Esophagus squamous epithelium (tissue), 5 donors: ENCODE data around the gene KLF7. TPM values are rescaled to one million over a fixed set of nuclear protein-coding genes. Genes with fewer than 3 reads are reported as not detected.

ENCODE experiments used
- DNase-seq: peaks from one replicate; lab custom pipeline; 2025; lab: John Stamatoyannopoulos, UW
- H3K27ac ChIP-seq, 4 donors: fragments of 200-600 bp; sonication (generic); one replicate each; pipeline ENCODE4 v1.5.1; 2016 to 2019; ENCODE audit warnings: mild to moderate bottlenecking in 1 of 4
- H3K27me3 ChIP-seq, 4 donors: fragments of 200-600 bp; sonication (generic); 1 replicate in 3 of 4; 2 replicates in 1 of 4; pipeline versions ENCODE4 v1.5.1 to v1.6.0; 2017 to 2021; ENCODE audit warnings: antibody characterized with exemption in 1 of 4
- H3K36me3 ChIP-seq, 3 donors: fragments of 200-600 bp; sonication (generic); one replicate each; pipeline ENCODE4 v1.5.1; 2016 to 2019
- H3K4me1 ChIP-seq, 3 donors: fragments of 200-600 bp; sonication (generic); one replicate each; pipeline ENCODE4 v1.5.1; 2017 to 2019
- H3K4me3 ChIP-seq, 4 donors: fragments of 200-600 bp; sonication (generic); 1 replicate in 3 of 4; 2 replicates in 1 of 4; pipeline ENCODE4 v1.5.1; 2016 to 2019; ENCODE audit warnings: mild to moderate bottlenecking in 2 of 4, moderate library complexity in 1 of 4
- H3K9me3 ChIP-seq, 3 donors: fragments of 200-600 bp; sonication (generic); one replicate each; pipeline ENCODE4 v1.5.1; 2016 to 2019
- CTCF ChIP-seq, 6 experiments: fragments of 450-650 bp in 4 of 6; fragments of 200-600 bp in 2 of 6; sonication (generic) in 2 of 6; IDR thresholded peaks; one replicate each; pipeline ENCODE4 v1.5.1; 2016 to 2019; ENCODE audit warnings: antibody characterized with exemption in 6 of 6, mild to moderate bottlenecking in 4 of 6, moderate library complexity in 4 of 6
- POLR2A ChIP-seq, 4 donors: fragments of 450-650 bp; IDR thresholded peaks; one replicate each; pipeline ENCODE4 v1.6.1; 2017; ENCODE audit warnings: antibody characterized with exemption in 4 of 4, mild to moderate bottlenecking in 4 of 4, moderate library complexity in 3 of 4
- WGBS, 2 donors: methylation state at CpG; one replicate each; pipeline ENCODE4 v1.1.5; 2018; 5-methylcytosine and 5-hydroxymethylcytosine counted together
- intact Hi-C: fragments of 100-400 bp; cut with DNase I; formaldehyde crosslinking; loops from one replicate; pipeline ENCODE4 v1.15.0; 2022
- total RNA-seq, 4 donors: library from RNA; depleted of rRNA; stranded (reverse); fragments of >200 nt; gene quantifications; one replicate each; pipeline ENCODE4 v1.1.0, GENCODE V29; 2016
- donor health status: DM: yes; HTN: yes; CAD: no.

KLF7 gene
- total RNA-seq, 4 donors from 2014 or later = 6.5 to 24.8 (median 15.2) TPM

- TF ChIP-seq POLR2A (IDR thresholded peaks at IDR 0.05) (no peak), CTCF (IDR thresholded peaks at IDR 0.05) (no peak)
- Histone ChIP-seq H3K36me3 (no peaks in the 10 kb centered on the region), H3K27ac (no peak overlapping the region), H3K27me3 (no peaks in the 10 kb centered on the region), H3K4me3 (no peak overlapping the region), H3K4me1 (no peaks in the 10 kb centered on the region), H3K9me3 (peaks cover 0 to 7% (median 7%) of the 10 kb centered on the region in 3 donors)
- DNase-seq = no peak
- intact Hi-C loops = no loop called here
Observed at GRCh38 chr2:207183506-207183905, 17.8 kb upstream of the KLF7 start.

DNA sequence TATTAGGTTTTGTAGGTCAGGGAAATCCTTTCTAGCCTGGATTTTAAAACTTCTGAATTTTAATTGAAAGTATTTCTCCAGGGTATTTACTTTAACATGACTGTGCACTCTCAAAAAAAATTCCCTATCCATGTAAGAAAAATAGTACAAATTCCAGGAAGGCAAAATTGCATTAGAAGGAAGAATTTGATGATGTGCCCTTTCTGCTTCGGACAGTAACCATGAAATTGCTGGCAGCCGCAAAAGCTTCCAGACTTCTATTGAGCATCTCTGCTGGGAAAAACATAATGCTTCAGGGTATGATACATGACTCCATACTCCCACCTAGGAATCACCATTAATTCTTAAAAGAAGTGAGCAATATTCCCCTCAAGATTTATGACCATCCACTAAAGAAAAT, 17.2 kb upstream of the KLF7 start:
- no peak for DNase-seq
- no peaks in the 10 kb centered on the region for H3K36me3 ChIP-seq
- H3K27ac ChIP-seq = no peak overlapping the region
- peaks cover 0 to 7% (median 7%) of the 10 kb centered on the region in 3 donors for H3K9me3 ChIP-seq
- intact Hi-C loops = no loop called here
- TF ChIP-seq CTCF (IDR thresholded peaks at IDR 0.05) = no peak
- TF ChIP-seq POLR2A (IDR thresholded peaks at IDR 0.05) = no peak
- no peak overlapping the region for H3K4me3 ChIP-seq
- H3K27me3 ChIP-seq = no peaks in the 10 kb centered on the region
- H3K4me1 ChIP-seq = no peaks in the 10 kb centered on the region
- WGBS, 2 donors = 57 to 69% methylated on average over 2 of the region's 2 CpGs

DNA sequence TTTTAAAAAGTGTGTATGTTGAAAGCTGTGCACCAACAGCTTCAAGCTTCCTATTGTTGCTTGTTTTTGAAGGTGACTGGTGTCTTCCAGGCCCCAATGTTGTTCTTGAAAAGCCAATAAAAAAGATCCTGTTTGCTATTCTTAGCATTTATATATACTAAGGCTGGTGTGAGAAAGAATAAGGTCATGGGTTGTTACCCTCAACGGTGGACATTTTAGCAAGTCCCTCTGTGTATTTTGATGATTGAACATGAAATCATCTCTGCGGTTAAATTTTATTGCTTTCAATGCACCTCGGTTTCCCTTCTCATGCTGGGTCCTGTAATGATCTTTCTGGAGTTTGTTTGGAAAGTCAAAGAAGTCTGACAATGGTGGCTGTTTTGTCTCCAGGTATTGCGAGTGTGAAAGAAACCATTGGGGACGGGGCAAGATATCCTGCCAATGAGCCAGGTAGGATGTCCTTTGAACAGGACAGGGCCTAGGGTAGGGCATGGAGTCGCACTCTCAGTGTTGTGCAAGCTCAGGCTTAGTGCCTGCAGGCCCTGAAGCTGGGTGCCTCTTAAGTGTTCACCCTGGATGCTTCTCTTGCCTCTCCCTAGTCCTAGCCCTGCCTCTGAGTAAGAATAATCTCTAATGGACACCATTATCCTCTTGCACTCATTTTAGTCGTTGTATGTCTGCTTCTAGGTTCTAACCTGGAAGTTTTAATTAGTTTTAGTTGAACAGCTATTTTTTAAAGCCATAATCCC, 16.0 kb upstream of the KLF7 start:
- Histone ChIP-seq H3K4me1 (no peaks in the 10 kb centered on the region), H3K36me3 (no peaks in the 10 kb centered on the region), H3K27ac (no peak overlapping the region), H3K27me3 (no peaks in the 10 kb centered on the region), H3K9me3 (peaks cover 0 to 5% (median 4%) of the 10 kb centered on the region in 3 donors), H3K4me3 (no peak overlapping the region)
- 82 to 88% methylated on average over 7 of the region's 7 CpGs for WGBS, 2 donors
- intact Hi-C loops = no loop called here
- DNase-seq = no peak
- TF ChIP-seq CTCF (IDR thresholded peaks at IDR 0.05) = no peak
- TF ChIP-seq POLR2A (IDR thresholded peaks at IDR 0.05) = no peak

DNA sequence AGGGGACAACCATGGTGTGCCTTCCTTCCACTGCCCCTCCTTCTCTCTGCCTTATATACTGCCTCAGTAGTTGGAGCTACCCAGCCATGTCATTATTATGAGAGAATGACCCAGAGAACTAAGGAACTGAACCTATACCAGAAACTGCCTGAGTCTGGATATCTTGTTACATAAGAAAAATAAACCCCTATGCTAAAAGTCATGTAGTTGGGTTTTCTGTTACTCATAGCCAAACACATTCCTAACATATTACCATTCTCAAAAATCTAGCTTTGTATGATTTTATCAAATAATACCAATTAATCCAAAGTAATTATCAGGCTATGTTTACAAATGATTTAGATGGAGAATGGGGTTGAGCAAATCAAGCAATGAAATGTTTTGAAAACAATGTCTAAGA, 15.0 kb upstream of the KLF7 start:
- H3K9me3 ChIP-seq = no peaks in the 10 kb centered on the region
- intact Hi-C loops = no loop called here
- H3K4me1 ChIP-seq = no peaks in the 10 kb centered on the region
- DNase-seq = no peak
- no peaks in the 10 kb centered on the region for H3K36me3 ChIP-seq
- H3K4me3 ChIP-seq = no peak overlapping the region
- H3K27ac ChIP-seq = no peak overlapping the region
- TF ChIP-seq POLR2A (IDR thresholded peaks at IDR 0.05) = no peak
- TF ChIP-seq CTCF (IDR thresholded peaks at IDR 0.05) = no peak
- no peaks in the 10 kb centered on the region for H3K27me3 ChIP-seq

DNA sequence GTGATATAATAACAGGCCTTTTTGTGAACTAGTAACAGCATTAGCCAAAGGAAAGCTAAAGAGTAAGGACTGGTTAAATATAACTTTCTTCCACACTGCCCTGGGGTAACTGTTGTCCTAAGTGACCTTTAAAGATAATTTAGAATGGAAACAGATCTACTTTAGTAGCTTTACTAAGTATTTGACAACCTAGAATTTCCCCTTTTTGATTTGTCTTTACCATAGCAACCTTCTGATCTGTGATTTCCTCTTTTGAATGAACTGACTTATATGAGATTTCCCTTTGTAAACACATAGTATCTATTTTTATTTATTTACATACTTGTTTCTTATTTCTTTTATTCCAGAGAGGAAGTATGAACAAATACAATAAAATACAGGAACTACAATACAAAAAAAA, 10.5 kb upstream of the KLF7 start:
- Histone ChIP-seq H3K4me1 (no peaks in the 10 kb centered on the region), H3K4me3 (no peak overlapping the region), H3K27ac (no peak overlapping the region), H3K27me3 (no peaks in the 10 kb centered on the region), H3K9me3 (no peaks in the 10 kb centered on the region), H3K36me3 (no peaks in the 10 kb centered on the region)
- intact Hi-C loops = no loop called here
- TF ChIP-seq POLR2A (IDR thresholded peaks at IDR 0.05) (no peak), CTCF (IDR thresholded peaks at IDR 0.05) (no peak)
- DNase-seq = no peak
